Stimulated activated CD4-positive, alpha-beta T cell treated with anti-CD3 and anti-CD28 coated beads, TNF-alpha, amount 100 ng/mL, for 4 hours (primary cell): ENCODE data around the gene ITPKB.
"Not testable (repeated sequence)": the region's sequence is repeated elsewhere in the genome, so short reads cannot be mapped to it uniquely, and the experiment has no call there.

Experiments used
- DNase-seq, 3 experiments: peaks; one replicate each; pipeline ENCODE4 v3.0.0-alpha.2; 2020; ENCODE audit warnings: low read depth in 3 of 3

Gene ITPKB

DNA sequence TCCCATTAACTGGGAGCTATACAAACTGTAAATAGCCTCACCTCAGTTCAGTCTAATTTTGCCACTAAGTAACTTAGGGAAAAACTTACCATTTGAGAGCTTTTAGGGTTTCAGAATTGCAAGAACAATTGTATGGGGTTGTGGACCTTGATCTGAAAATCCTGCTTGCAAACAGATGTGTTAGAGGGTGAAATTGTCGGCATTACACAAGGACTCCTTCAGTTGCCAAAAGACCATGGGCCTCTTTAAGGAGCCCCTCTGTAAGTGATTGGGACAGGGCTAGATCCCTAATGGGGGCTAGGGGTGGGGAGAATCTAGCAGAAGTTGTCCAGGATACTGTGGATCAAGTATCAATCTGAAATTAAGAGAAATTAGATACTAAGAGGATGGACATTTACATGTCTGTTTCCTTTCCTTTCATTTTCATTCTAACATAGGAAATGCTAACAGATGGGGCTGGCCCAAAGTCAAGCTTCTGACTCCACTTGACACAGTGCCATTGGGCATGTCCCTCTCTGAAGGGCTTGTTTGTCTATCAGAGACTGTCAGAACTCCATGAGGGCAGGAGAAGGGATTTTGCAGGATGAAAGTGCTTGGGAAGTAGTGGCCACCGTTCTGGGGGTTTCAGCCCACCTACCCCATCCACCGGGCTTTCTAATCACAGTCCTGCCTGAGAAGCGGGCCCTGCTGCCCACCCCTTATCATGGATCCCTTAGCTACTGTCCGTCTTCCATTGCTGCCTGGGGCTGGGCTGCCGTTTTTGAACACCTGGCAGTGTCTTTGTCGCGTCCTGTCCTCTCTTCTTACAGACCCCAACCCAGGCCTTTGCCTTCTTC is 135.8 kb downstream of the ITPKB start:
- DNase-seq = no peak

GRCh38 chr1:226602186-226603021 is 136.7 kb downstream of the ITPKB start:
- DNase-seq = no peak

GRCh38 chr1:226601456-226601855 is 137.6 kb downstream of the ITPKB start:
- no peak for DNase-seq

GRCh38 chr1:226600254-226600653 is 138.8 kb downstream of the ITPKB start:
- no peak for DNase-seq

- no peak for DNase-seq
Observed at GRCh38 chr1:226599636-226600238, 139.3 kb downstream of the ITPKB start.

- DNase-seq = not testable (repeated sequence)
Observed at GRCh38 chr1:226598955-226599354, 140.1 kb downstream of the ITPKB start.

DNA sequence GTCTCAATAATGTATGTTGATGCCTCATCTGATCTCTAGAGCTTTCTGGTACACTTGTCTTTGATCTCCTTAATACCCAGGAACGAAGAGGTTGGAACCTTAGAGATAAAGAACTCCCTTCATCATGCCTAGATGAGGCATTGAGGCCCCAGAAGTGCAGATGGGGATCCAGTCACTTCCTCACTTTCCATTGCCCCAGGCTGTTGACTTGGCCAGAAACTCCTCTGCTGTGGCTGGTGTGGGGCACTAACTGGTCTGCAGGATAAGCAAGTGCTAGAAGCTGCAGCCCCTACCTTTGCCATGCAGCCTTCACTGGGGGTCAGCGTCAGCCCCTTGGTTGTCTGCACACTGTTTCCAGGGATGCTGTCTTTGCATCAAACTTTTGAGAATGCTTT is 140.6 kb downstream of the ITPKB start:
- DNase-seq = no peak

DNA sequence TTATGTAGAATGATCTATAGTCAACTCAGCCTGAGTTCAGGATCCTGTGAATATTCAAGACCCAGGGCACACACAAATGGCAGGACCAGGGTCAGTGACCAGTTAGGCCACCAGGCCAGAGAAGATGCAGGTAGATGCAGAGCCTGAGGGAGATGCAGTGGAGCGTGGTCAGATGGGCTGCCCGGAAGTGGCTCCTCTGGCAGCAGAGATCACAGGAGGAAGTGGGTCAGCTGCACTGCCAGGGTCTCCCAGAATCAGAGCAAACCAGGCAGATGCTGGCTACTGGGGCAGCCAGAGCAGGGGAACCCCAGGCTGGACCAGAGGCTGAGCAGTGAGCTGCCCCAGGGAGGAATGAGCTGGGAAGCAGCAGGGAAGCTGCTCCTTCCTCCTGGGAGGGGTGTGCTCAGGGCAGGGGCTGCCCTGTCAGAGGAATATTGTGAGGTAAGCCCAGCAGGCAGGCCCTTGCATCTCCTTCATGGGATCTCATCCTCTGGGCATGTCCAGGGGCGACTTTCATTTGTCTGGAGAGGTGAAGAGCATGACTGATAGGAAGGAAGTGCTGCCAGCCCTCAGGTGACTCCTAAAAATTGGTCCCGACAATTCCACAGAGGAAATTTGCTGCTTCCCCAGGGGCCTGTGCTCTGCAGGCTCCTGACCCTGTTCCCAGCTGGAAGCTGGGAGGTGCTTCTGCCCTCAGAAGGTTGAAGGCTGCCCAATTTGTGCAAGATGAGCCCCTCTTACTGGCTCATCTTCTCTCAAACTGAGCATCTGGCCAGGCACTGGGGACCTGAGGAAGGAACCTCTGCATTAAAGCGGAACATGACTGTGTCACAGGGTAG is 141.2 kb downstream of the ITPKB start:
- DNase-seq = no peak

DNA sequence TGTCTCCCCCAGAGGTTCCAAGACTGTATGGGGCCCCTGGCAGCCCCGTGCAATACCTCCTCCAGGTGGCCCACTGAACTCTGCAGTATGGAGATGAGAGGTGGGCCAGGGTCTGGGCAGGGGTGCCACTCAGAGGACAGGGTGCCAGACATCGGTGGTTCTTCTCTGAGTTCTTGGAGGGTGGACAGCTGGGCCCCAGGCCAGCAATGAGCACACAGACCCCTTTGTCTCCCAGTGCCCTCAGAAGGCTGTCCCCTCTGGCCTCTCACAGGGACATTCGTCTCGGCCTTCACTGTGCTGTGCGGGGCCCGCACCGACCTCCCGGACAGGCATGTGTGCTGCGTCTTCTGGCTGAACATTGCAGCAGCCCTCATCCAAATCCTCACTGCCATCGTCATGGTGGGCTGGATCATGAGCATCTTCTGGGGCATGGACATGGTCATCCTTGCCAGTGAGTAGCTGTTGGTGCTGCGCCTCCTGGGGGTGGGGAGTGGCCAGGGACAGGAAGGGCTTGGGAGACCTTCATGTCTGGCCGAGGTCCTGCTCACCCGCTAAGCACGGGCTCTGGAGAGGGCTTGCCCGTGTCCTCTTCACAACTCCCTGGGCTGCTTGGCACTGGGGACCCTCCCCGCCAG is 142.4 kb downstream of the ITPKB start:
- no peak for DNase-seq

- no peak for DNase-seq
Observed at GRCh38 chr1:226593541-226593940, 145.5 kb downstream of the ITPKB start.

GRCh38 chr1:226590614-226591013 is 148.5 kb downstream of the ITPKB start:
- DNase-seq = no peak

DNA sequence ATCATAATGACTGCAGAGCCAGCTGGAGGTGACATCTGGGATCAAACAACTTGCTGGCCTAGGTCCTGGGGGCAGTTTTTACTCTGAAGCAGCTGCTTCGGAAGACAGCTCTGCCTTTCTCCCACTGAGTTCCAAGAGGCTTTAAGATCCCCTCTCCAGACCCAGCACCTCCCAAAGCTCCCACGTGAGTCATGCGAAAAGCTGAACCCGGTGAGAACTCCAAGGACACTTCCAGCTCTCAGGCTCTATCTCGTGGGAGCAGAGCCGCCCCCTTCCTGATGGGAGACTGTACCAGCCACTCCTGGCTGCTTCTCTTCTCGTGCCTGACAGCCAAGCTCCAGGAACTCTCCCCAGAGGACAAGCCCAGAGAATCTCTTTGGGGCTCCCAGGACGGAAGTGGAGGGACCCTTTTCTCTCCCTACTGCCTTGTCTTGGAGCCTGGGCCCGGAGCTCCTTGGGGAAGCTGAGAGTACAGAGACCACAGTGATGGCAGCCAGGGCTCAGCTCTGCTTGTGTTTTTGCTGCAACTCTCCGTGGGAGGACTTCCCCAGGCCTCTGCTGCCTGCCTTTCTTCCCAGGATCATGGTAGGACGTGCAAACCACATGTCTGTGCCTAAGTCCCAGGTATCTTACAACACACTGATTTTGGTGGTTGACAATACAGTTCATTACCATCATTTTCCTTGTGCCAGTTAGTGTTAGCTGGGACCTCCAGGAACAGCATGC is 149.9 kb downstream of the ITPKB start:
- DNase-seq = no peak

- DNase-seq = no peak
Observed at GRCh38 chr1:226588484-226588883, 150.6 kb downstream of the ITPKB start.

DNA sequence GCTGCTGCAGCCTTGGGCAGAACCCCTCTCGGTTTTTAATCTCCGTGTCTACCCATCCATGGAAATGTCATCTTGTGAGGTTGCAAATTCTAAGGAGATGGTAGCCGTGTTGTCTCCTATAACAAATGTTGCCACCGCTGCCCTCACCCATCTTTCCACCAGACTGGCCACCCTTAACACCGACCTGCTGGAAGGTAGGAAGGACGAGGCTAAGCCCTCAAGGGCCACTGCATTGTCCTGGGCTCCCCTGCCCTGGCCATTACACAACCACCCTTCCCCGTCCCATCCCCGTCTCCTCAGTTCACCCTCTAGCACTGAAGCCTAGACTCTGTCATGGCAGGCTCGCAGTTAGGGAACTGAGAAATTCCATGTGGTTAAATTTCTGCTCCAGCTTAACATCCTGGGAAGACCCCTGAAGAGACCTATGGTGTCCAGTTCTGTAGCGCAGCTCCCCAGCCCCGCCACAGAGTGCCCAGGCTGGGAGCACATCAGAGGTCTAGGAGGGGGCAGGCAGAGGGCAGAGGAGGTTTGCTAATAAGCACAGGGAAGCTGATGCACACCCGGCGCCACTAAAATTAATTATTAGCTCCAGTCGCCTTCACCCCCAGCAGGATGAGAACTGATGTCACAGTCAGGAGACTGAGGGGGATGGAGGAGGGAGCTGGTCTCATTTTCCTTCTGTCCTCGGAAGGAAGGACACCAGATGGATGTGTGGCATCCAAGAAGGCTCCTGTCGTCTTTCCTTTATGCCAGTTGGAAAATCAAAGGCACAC is 152.2 kb downstream of the ITPKB start:
- no peak for DNase-seq

- DNase-seq = no peak
Observed at GRCh38 chr1:226586116-226586515, 153.0 kb downstream of the ITPKB start.

DNA sequence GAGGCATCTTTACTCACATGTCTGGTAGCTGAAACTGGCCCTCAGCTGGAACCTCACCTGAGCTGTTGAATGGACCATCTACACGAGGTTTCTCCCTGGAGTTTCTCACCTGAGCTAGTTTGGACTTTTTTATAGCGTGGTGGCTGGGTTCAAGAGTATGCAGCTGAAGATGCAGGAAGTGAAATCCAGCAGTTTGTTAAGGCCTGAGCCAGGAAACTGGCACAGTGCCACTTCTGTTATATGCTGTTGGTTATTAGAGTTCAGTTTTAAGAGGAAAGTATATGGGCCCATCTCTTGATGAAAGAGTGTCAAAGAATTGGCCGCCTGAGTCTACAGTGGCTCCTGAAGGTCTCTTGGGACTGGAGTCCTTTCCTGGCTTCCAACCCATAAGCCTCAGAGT is 154.9 kb downstream of the ITPKB start:
- no peak for DNase-seq

DNA sequence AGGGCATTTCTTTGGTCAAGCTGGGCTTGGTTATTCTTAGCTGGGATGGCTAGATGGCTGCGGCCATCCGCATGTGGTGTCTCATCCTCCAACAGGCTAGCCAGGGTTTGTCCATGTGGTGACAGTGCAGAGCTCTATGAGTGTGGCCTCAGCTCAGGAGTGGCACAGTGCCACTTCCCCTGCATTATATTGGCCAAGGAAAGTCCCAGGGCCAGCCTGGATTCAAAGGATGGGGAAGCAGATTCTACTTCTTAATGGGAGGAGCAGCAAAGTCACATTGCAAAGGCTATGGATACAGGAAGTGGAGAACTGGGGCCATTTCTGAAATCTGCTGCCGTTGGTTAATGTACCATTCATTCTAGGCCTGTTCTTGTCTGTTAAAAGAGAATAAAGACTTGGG is 156.1 kb downstream of the ITPKB start:
- no peak for DNase-seq
